GM18951 (cell line): ENCODE measurements around the gene PTH1R.

Experiments used
- POLR2A ChIP-seq: IDR thresholded peaks from 4 replicates; pipeline ENCODE4 v1.6.1; 2011; ENCODE audit warnings: mild to moderate bottlenecking; ENCODE audit not compliant: insufficient read length, insufficient read depth; ENCODE audit errors: extremely low read depth
- in situ Hi-C: fragments of 300-500 bp; cut with MboI; formaldehyde crosslinking; loops from one replicate; pipeline ENCODE4 v1.12.0; 2022; ENCODE audit warnings: low sequenced_read_pairs, mixed read lengths, inconsistent platforms; ENCODE audit not compliant: unreplicated experiment

The PTH1R gene

DNA sequence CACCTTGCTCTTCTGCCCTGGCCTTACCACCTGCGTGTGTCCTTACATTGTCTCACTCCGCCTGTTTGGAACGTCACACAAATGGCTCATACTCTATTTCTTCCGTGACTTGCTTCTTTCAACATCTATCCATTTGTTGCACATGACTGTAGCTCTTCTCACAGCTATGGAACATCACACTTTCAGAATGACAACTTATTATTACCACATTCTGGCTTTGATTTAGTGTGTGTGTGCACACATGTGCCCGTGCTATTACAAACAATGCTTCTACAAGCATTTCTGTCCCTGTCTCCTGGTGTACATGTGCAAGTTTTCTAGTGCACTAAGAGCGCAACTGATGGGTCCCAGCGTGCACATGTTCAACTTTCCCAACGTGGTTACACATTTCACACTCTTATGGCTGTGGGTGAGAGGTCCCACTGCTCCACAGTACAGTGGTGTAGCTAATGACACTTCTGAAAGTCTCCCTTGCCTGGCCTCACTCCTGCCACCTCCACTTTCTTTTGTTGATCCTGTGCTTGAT is 37.8 kb downstream of the PTH1R start:
- in situ Hi-C loops: no loop called here
- TF ChIP-seq POLR2A: no peak

DNA sequence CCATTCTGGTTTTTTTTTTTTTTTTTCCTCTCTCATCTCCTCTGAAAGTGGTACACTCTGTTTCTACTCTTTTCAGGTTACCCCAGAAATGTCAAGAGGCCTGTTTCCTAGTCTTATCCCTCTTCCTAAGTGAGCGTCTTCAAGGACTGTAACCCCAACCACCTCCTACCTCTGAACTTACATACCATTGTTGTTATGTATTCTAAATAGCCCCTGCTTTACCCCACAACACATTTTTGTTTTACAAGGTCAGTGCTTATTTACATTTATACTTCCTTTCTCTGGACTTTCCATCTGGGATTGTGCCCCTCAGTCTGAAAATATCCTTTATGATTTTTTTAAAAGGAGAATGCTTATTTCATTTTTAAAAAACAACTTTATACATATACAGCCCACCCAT is 38.8 kb downstream of the PTH1R start:
- in situ Hi-C loops: no loop called here
- TF ChIP-seq POLR2A: no peak

DNA sequence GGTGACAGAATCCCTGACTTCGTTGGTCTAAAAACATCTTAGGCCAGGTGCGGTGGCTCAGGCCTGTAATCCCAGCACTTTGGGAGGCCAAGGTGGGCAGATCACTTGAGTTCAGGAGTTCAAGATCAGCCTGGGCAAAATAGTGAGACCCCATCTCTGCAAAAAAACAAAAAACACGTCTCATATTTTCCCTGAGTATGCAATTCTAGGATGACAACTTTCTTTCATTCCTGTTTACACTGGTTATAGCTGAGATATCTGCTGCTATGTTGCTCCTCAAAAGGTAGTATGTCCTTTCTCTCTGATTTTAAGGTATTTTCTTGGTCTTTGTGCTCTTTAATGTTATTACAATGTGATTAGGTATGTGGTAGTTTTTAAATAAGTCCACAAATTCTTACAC is 39.3 kb downstream of the PTH1R start:
- TF ChIP-seq POLR2A: no peak
- in situ Hi-C loops: no loop called here

DNA sequence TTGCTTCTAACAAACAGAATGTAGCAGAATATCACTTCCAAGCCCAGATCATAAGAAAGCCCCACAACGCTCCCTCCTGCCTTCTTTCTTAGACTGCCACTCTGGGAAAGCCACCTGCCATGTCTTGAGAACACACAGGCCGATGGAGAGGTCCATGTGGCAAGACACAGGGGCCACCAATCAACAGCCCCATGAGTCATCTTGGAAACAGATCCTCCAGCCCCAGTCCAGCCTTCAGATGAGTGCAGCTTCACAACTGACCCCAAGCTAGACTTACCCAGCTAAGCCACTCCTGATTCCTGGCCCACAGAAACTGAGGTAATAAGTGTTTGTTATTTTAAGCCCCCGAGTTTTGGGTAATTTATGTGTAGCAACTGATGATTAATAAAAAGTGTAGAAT is 39.7 kb downstream of the PTH1R start:
- in situ Hi-C loops: no loop called here
- TF ChIP-seq POLR2A: no peak

DNA sequence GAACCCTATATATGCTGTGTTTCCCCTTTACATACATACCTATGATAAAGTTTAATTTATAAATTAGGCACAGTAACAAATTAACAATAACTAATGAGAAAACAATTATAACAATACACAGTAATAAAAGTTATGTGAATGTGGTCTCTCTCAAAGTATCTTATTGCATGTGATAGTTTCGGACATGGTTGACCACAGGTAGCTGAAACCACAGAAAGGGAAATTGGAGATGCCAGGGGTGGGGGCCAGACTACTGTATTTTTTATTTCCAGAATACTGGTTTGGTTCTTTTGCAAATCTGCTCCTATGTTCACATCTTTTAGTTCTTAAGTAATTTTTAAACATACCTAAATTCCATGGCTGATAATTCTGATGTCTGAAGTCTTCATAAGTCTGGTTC is 40.7 kb downstream of the PTH1R start:
- in situ Hi-C loops: no loop called here
- TF ChIP-seq POLR2A: no peak

DNA sequence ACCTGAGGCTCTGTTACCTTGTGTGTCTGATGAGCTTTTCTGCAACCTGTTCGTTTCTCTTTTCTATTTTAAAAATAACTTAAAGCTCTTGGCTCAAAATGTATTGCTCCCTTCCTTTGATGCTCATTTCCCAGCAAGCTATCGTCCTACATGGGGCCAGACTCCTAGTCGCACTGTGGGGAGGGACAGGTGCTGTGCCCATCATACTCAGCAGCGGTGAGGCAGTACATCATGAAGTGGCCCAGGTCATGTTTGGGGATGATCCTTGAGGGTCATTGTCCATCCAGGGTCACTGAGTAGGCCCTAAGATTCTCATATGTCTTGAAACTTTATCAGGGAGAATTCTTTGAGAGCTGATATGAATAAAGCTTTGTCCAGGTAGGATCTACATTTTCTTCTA is 41.1 kb downstream of the PTH1R start:
- TF ChIP-seq POLR2A: no peak
- in situ Hi-C loops: no loop called here

DNA sequence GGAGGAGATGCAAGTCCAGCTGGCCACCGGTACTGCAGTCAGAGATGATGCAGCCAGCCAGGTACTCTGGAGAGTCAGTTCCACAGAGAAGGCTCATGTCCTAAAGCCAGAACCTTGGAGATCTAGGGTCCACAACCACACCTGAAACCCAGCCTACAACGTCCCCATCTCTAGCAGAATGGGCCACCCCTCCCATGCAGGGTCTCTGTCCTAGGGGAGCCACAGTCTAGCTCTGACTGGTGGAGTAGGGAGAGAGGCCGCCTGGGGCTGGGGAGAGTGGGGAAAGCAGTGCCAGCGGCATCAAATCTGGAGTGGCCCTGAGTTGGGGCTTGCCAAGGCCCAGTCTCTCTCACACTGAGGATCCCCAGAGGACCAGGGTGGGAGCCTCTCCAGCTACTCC is 43.5 kb downstream of the PTH1R start:
- in situ Hi-C loops: no loop called here
- TF ChIP-seq POLR2A: no peak

DNA sequence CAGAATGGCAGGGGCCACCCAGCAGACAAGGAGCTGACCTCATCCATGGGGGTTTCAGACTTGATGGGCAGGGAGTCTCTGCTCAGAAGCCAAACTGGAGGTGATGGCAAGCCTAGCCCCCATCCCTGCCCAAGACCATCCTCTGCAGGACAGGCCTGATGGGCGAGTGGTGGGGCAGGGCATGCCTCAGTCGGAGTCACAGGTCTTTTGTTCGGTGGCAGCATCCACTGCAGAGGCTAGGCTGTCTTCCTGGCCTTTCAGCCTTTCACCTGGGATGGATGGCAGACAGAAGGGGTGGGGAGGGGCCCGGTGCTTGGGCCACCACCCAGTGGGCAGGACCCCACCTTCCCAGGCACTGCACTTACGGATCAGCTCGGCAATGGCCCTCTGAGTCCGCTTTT is 44.4 kb downstream of the PTH1R start:
- no peak for TF ChIP-seq POLR2A
- in situ Hi-C loops: no loop called here

DNA sequence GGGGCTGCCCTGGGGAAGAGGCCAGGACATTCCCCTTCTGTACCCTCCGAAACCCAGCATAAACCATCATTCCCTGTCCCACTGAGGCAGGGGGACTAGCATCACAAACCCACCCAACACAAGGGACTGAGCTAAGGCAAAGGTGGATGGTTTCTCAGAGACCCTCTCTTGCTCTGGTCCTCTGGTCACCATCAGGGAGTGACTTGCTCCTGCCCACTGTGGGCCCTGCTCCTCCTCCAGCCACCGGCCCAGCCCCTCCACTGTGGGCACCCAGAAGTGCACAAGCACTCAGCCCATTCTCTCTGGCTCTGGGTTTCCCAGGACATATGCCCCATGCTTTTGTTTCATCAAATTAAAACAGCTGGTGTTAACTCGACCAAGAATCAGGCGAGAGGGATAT is 44.9 kb downstream of the PTH1R start:
- in situ Hi-C loops: no loop called here

DNA sequence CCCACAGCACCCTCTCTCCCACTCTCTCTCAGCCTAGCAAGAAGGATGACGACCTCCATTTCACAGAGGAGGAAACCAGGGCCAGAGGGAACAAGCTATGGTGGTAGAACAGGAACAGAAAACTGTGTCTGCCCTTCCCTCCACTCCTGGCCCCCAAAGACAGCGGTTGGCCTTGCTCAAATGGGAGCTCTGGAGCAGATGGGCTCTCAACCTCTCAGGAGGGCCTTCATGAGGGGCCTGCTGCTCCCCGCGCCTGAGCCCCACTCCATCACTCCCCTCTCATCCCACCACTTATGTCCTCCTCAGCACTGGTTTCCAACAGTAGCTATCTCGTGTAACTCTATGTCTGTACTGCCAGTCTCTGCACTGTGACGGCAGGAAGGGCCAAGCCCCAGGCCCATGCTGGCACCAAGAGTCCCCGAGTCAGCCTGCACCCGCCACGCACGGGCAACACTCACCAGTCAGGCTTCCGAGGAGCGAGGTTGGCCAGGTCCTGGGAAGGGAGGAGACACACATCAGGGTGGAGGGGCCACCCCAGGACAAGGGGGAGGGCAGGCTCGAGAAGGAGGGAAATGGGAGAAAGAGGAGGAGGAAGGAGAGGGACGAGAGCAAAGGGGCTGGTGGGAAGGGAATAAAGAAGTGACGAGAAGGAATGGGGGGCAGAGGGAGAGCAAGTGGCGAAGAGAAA is 45.5 kb downstream of the PTH1R start:
- in situ Hi-C loops: no loop called here
- no peak for TF ChIP-seq POLR2A

More for the DNA sequence above, 44.9 kb downstream of the PTH1R start:
- no peak for TF ChIP-seq POLR2A

DNA sequence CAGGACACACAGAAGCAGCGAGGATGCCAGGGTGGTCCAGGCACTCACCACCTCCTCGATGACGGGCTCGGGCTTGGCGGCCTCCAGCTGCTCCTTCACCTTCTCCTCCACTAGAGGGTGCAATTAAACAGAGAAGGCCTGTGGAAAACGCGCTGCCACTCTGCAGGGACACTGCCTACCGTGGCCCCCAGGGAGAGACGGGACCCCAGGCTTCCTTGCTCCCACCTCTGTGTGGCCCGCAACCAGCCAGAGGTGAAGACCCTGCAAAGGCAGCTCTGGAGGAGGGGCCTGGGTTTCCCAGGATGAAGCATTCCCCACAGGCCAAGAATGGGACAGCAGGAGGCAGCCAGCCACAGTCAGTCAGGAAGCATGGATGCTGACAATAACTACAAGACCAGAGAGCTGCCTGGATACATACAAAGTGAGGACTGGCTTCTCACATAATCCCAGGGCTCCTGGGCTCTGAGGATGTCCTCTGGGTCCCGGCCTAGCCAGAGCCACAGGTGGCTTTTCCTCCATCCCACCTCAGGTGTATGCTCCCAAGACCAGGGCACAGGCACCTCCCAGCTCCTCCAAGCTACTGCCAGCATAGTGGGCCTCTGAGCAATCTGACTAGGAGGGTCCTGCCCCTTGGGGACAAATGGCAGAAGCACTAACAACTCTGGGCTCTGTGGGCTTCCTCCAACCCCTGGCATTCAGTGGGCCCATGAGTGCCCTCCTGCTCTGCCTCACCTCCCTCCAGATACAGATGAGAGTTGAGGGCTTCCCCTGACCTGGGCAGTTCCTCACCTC is 46.2 kb downstream of the PTH1R start:
- in situ Hi-C loops: no loop called here
- TF ChIP-seq POLR2A: no peak

DNA sequence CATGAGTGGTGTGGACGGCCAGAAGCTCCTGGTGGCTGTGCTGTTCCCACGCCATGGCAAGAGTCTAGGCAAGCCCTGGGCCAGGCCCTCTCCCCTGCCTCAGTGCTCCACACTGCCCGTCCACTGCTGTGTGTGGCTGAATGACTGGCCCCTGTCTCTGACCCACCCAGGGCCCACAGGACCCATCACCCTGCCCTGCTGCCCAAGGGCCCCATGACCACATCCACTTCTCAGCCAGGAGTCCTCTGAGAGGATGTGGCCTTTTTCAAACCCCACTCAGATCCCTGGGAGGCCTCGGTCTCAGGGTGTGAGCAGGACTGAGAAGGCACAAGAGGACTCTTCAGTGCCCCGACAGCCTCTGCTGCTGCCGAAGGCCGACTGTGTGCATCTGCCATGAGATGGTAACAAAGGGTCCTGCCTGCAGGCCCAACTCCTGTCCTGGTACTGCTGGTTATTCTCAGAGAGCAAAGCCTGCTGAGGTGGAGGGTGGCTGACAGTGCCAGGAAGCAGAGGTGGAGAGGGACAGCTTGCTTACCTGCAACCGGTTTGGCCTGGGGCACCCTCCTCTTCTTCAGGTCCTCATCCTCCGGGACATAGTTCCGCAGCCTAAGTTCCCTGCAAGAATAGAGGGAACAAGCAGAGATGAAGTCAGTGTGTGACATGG is 47.5 kb downstream of the PTH1R start:
- in situ Hi-C loops: loop anchor here (5.0 kb wide), 1 partner anchor 67 kb away; no protein-coding TSS in a partner anchor
- no peak for TF ChIP-seq POLR2A

DNA sequence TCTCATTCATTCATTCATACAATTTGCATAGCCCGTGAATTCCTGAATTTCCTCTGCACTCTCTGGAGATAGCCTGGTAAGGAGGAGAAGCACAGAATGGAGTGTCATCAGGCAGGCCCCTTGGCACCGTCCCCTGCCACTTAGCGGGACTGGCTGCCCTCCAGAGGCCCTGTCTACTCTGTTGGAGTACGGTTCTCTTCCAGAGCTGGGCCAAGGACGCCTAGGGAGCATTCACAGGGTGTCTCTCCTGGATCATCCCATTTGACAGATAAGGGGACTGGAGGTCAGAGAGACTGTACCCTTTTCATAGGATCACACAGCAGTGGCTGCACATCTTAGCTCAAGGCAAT is 48.0 kb downstream of the PTH1R start:
- in situ Hi-C loops: loop anchor here (5.0 kb wide), 1 partner anchor 67 kb away; no protein-coding TSS in a partner anchor
- TF ChIP-seq POLR2A: no peak
